IMR-90 (cell line): ENCODE measurements around the gene CUL3. TPM values are rescaled to one million over a fixed set of nuclear protein-coding genes. Genes with fewer than 3 reads are reported as not detected.

Experiments
- ATAC-seq: fragments of 200-7000 bp; cut with Tn5 transposase; 2 replicates; pipeline ENCODE4 v1.9.1; 2020; ENCODE audit warnings: low read depth, mild to moderate bottlenecking, moderate library complexity
- BruUV-seq: library from RNA; stranded (reverse); fragments of 400-500 nt; replicated peaks from 2 replicates; lab custom pipeline; 2021; lab: Mats Ljungman, UMichigan
- CTCF ChIA-PET: fragments of 300-600 bp; formaldehyde crosslinking; extraction: SDS; loops from one replicate; lab custom pipeline; 2021; ENCODE audit warnings: antibody characterized with exemption; lab: Yijun Ruan, JAX
- POLR2A ChIA-PET: fragments of 300-600 bp; sonication (Branson Sonifier 250); formaldehyde crosslinking; loops from one replicate; lab custom pipeline; 2022; ENCODE audit warnings: antibody characterized with exemption; ENCODE audit not compliant: unreplicated experiment; lab: Charles Lee
- DNase-seq: peaks from one replicate; pipeline ENCODE4 v3.0.0; 2013
- H2AFZ ChIP-seq: replicated peaks from 2 replicates; pipeline ENCODE3; 2013; ENCODE audit warnings: low read length, mild to moderate bottlenecking; ENCODE audit not compliant: poor library complexity
- H2AK5ac ChIP-seq: 2 replicates; pipeline ENCODE4 v1.6.1; 2013; ENCODE audit warnings: low read depth, low read length, inconsistent platforms
- H2AK9ac ChIP-seq: replicated peaks from 2 replicates; pipeline ENCODE3; 2013; ENCODE audit warnings: mild to moderate bottlenecking, low read depth, low read length, moderate library complexity; ENCODE audit not compliant: poor library complexity
- H2BK120ac ChIP-seq: 2 replicates; pipeline ENCODE4 v1.6.1; 2013; ENCODE audit warnings: low read depth, low read length, inconsistent platforms
- H2BK15ac ChIP-seq: 3 replicates; pipeline ENCODE4 v1.6.1; 2013; ENCODE audit warnings: low read depth, low read length, inconsistent platforms
- H2BK20ac ChIP-seq: 2 replicates; pipeline ENCODE4 v1.6.1; 2013; ENCODE audit warnings: low read depth, mild to moderate bottlenecking, inconsistent platforms, low read length, moderate library complexity
- H2BK5ac ChIP-seq: 2 replicates; pipeline ENCODE4 v1.6.1; 2013; ENCODE audit warnings: mild to moderate bottlenecking, low read depth, low read length, inconsistent platforms; ENCODE audit not compliant: poor library complexity, severe bottlenecking
- H3K14ac ChIP-seq: replicated peaks from 2 replicates; pipeline ENCODE4 v1.6.1; 2013; ENCODE audit warnings: low read depth, low read length, inconsistent platforms
- H3K18ac ChIP-seq: 2 replicates; pipeline ENCODE4 v1.6.1; 2013; ENCODE audit warnings: low read depth, low read length, control low read depth
- H3K23ac ChIP-seq: 2 replicates; pipeline ENCODE4 v1.6.1; 2013; ENCODE audit warnings: low read depth, low read length, inconsistent platforms
- H3K27ac ChIP-seq: 2 replicates; pipeline ENCODE4 v1.5.1; 2013; ENCODE audit warnings: mild to moderate bottlenecking, control low read depth, low read length; ENCODE audit not compliant: insufficient read depth
- H3K27me3 ChIP-seq: 2 replicates; pipeline ENCODE4 v1.6.1; 2013; ENCODE audit warnings: low read length; ENCODE audit not compliant: control insufficient read depth, insufficient read depth
- H3K36me3 ChIP-seq: 2 replicates; pipeline ENCODE4 v1.6.1; 2013; ENCODE audit warnings: low read length, mixed read lengths; ENCODE audit not compliant: control insufficient read depth, insufficient read depth
- H3K4ac ChIP-seq: 2 replicates; pipeline ENCODE4 v1.6.1; 2013; ENCODE audit warnings: low read depth, low read length, inconsistent platforms
- H3K4me1 ChIP-seq: 2 replicates; pipeline ENCODE4 v1.6.1; 2013; ENCODE audit warnings: low read length, mixed read lengths; ENCODE audit not compliant: control insufficient read depth, insufficient read depth
- H3K4me2 ChIP-seq: 2 replicates; pipeline ENCODE4 v1.6.1; 2013; ENCODE audit warnings: low read depth, mild to moderate bottlenecking, control low read depth, low read length, moderate library complexity
- H3K4me3 ChIP-seq: 2 replicates; pipeline ENCODE4 v1.5.1; 2013; ENCODE audit warnings: low read depth, mild to moderate bottlenecking, control low read depth, low read length, moderate library complexity; ENCODE audit not compliant: insufficient read depth
- H3K56ac ChIP-seq: 2 replicates; pipeline ENCODE4 v1.6.1; 2013; ENCODE audit warnings: low read length, inconsistent platforms; ENCODE audit not compliant: insufficient read depth; ENCODE audit errors: extremely low read depth
- H3K79me1 ChIP-seq, 2 experiments: 2 replicates each; pipeline ENCODE4 v1.6.1; 2013; ENCODE audit warnings: low read length in 2 of 2, inconsistent platforms in 1 of 2, low read depth in 1 of 2
- H3K9ac ChIP-seq: 2 replicates; pipeline ENCODE4 v1.6.1; 2013; ENCODE audit warnings: low read depth, low read length, control low read depth
- H3K9me1 ChIP-seq: 2 replicates; pipeline ENCODE4 v1.6.1; 2013; ENCODE audit warnings: low read length, inconsistent platforms; ENCODE audit not compliant: insufficient read depth
- H3K9me3 ChIP-seq: 2 replicates; pipeline ENCODE4 v1.6.1; 2013; ENCODE audit warnings: low read length; ENCODE audit not compliant: control insufficient read depth, insufficient read depth
- H4K20me1 ChIP-seq: 2 replicates; pipeline ENCODE4 v1.6.1; 2013; ENCODE audit warnings: low read length, inconsistent platforms; ENCODE audit not compliant: insufficient read depth
- H4K5ac ChIP-seq: 2 replicates; pipeline ENCODE4 v1.6.1; 2013; ENCODE audit warnings: mild to moderate bottlenecking, low read depth, low read length, control low read depth
- H4K8ac ChIP-seq, 2 experiments: 2 replicates each; pipeline ENCODE4 v1.6.1; 2013; ENCODE audit warnings: low read depth in 2 of 2, low read length in 2 of 2, control low read depth in 1 of 2, inconsistent platforms in 1 of 2
- H4K91ac ChIP-seq: 2 replicates; pipeline ENCODE4 v1.6.1; 2013; ENCODE audit warnings: low read depth, low read length, inconsistent platforms; ENCODE audit not compliant: insufficient read depth
- BHLHE40 ChIP-seq: fragments of 150-350 bp; IDR thresholded peaks from 2 replicates; pipeline ENCODE4 v1.6.1; 2016; ENCODE audit warnings: mild to moderate bottlenecking, low read depth, low read length
- CHD1 ChIP-seq: IDR thresholded peaks from 2 replicates; pipeline ENCODE4 v1.6.1; 2012; ENCODE audit warnings: low read depth, low read length, improper control_type of control experiment
- FOS ChIP-seq: fragments of 150-350 bp; IDR thresholded peaks from 2 replicates; pipeline ENCODE4 v1.6.1; 2016; ENCODE audit warnings: low read depth, low read length
- MAFK ChIP-seq: IDR thresholded peaks from 2 replicates; pipeline ENCODE4 v1.6.1; 2012; ENCODE audit warnings: low read depth, low read length, improper control_type of control experiment
- MAZ ChIP-seq: IDR thresholded peaks from 2 replicates; pipeline ENCODE4 v1.6.1; 2012; ENCODE audit warnings: low read depth, mild to moderate bottlenecking, low read length, improper control_type of control experiment, moderate library complexity, borderline replicate concordance
- MXI1 ChIP-seq: IDR thresholded peaks from 2 replicates; pipeline ENCODE4 v1.6.1; 2012; ENCODE audit warnings: low read depth, mild to moderate bottlenecking, low read length, moderate library complexity, borderline replicate concordance
- NFE2L2 ChIP-seq: fragments of 150-350 bp; IDR thresholded peaks from 2 replicates; pipeline ENCODE4 v1.6.1; 2016; ENCODE audit warnings: low read depth, mild to moderate bottlenecking, low read length
- POLR2A ChIP-seq: IDR thresholded peaks from 2 replicates; pipeline ENCODE4 v1.6.1; 2012; ENCODE audit warnings: mild to moderate bottlenecking, low read depth, low read length
- RAD21 ChIP-seq: IDR thresholded peaks from 2 replicates; pipeline ENCODE4 v1.6.1; 2012; ENCODE audit warnings: low read length, improper control_type of control experiment
- RCOR1 ChIP-seq: IDR thresholded peaks from 2 replicates; pipeline ENCODE4 v1.6.1; 2012; ENCODE audit warnings: mild to moderate bottlenecking, low read length, improper control_type of control experiment; ENCODE audit not compliant: insufficient replicate concordance
- RFX5 ChIP-seq: IDR thresholded peaks from 2 replicates; pipeline ENCODE4 v1.8.0; 2012; ENCODE audit warnings: low read depth, mild to moderate bottlenecking, low read length, moderate library complexity
- SMC3 ChIP-seq: fragments of 150-350 bp; IDR thresholded peaks from 2 replicates; pipeline ENCODE4 v1.6.1; 2016; ENCODE audit warnings: low read depth, mild to moderate bottlenecking, antibody characterized with exemption, low read length, moderate library complexity
- WGBS, 2 experiments: methylation state at CpG; one replicate each; pipeline versions ENCODE4 v1.1.5 to v1.1.7; 2013; ENCODE audit warnings: missing lambda C conversion rate in 2 of 2; ENCODE audit not compliant: insufficient read length in 1 of 2; ENCODE audit errors: extremely low coverage in 2 of 2; 5-methylcytosine and 5-hydroxymethylcytosine counted together
- dilution Hi-C: fragments of 300-500 bp; cut with HindIII; formaldehyde crosslinking; loops from one replicate; pipeline ENCODE4 v1.14.3; 2018; ENCODE audit warnings: low sequenced_read_pairs; ENCODE audit not compliant: unreplicated experiment
- in situ Hi-C: fragments of 300-500 bp; cut with MboI; formaldehyde crosslinking; loops from 3 replicates; pipeline ENCODE4 v1.14.3; 2019; ENCODE audit warnings: low sequenced_read_pairs, inconsistent platforms, mixed read lengths
- intact Hi-C: fragments of 100-400 bp; cut with micrococcal nuclease; formaldehyde crosslinking; loops from 2 replicates; pipeline ENCODE4 v1.10.0; 2022
- polyA plus RNA-seq, 3 experiments: library from polyadenylated mRNA; depleted of rRNA; stranded (reverse); fragments of >200 nt; gene quantifications; 2 replicates each; pipeline ENCODE4 v1.2.3, GENCODE V29; 2012; ENCODE audit warnings: low replicate concordance in 1 of 3
- total RNA-seq: library from RNA; depleted of rRNA; stranded (reverse); fragments of >200 nt; gene quantifications from 2 replicates; pipeline ENCODE4 v1.2.3, GENCODE V29; 2012
- TF ChIP-seq, protein P1 (sequence below): fragments of 150-350 bp; IDR thresholded peaks from 2 replicates; pipeline ENCODE4 v1.6.1; 2016; ENCODE audit warnings: low read depth, mild to moderate bottlenecking, low read length, moderate library complexity, borderline replicate concordance
- TF ChIP-seq, protein P2 (sequence below): fragments of 150-350 bp; IDR thresholded peaks from 2 replicates; pipeline ENCODE4 v1.6.1; 2017; ENCODE audit warnings: mild to moderate bottlenecking, antibody characterized with exemption, low read length, low read depth
- TF ChIP-seq, protein P3 (sequence below): conservative IDR thresholded peaks from 2 replicates; pipeline ENCODE4 v1.5.1; 2012; ENCODE audit warnings: mild to moderate bottlenecking, low read depth, low read length, improper control_type of control experiment

CUL3 gene
- total and polyA plus RNA-seq, 2 of the 4 experiments (the other 2 are of a cell fraction), result 33.7 to 45.7 TPM

DNA sequence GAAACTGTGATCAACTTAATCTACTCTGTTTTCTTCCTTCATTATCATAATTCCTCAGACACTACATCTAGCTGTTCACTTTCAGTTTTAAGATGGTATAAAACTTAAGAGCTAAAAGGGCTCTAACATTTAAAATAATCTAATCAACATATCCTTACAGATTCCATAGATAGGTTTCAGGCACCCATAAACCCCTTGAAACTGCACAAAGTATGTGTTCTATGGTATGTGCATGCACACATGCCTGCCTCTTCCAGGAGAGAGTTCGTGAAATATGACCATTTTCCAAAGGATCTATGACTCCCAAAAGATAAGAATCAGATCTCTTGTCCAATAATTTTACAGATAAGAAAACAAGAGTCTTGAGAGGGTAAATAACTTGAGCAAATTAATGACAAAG, 59.4 kb downstream of the CUL3 start:
- no peak overlapping the region for H2AK9ac ChIP-seq
- DNase-seq (no peak), ATAC-seq (no peak)
- no peak overlapping the region for H3K18ac ChIP-seq
- no peak overlapping the region for H3K4me3 ChIP-seq
- dilution Hi-C loops, result no loop called here
- H3K36me3 ChIP-seq, result peaks cover 3% of the 10 kb centered on the region
- no peak overlapping the region for H3K9ac ChIP-seq
- H2BK20ac ChIP-seq, result no peak overlapping the region
- H4K91ac ChIP-seq, result no peak overlapping the region
- H3K4ac ChIP-seq, result no peak overlapping the region
- peaks cover 25 to 56% of the 10 kb centered on the region in 2 experiments for H3K79me1 ChIP-seq
- BruUV-seq, result no TSS peak
- no peak overlapping the region for H3K27ac ChIP-seq
- WGBS, 2 experiments, result no CpG with 5 or more reads among the region's 1 CpG
- in situ Hi-C loops, result no loop called here
- no peak overlapping the region for H2BK5ac ChIP-seq
- no peak for TF ChIP-seq FOS
- TF ChIP-seq CHD1, result no peak
- TF ChIP-seq RAD21, result no peak
- TF ChIP-seq, protein P1, sequence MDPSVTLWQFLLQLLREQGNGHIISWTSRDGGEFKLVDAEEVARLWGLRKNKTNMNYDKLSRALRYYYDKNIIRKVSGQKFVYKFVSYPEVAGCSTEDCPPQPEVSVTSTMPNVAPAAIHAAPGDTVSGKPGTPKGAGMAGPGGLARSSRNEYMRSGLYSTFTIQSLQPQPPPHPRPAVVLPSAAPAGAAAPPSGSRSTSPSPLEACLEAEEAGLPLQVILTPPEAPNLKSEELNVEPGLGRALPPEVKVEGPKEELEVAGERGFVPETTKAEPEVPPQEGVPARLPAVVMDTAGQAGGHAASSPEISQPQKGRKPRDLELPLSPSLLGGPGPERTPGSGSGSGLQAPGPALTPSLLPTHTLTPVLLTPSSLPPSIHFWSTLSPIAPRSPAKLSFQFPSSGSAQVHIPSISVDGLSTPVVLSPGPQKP, result no peak
- TF ChIP-seq, protein P2, sequence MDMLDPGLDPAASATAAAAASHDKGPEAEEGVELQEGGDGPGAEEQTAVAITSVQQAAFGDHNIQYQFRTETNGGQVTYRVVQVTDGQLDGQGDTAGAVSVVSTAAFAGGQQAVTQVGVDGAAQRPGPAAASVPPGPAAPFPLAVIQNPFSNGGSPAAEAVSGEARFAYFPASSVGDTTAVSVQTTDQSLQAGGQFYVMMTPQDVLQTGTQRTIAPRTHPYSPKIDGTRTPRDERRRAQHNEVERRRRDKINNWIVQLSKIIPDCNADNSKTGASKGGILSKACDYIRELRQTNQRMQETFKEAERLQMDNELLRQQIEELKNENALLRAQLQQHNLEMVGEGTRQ, result no peak
- TF ChIP-seq POLR2A, result no peak
- TF ChIP-seq RCOR1, result no peak
- no peak for TF ChIP-seq BHLHE40
- no peak for TF ChIP-seq MAFK
- no peak for TF ChIP-seq NFE2L2
- TF ChIP-seq MAZ, result no peak
- TF ChIP-seq SMC3, result no peak
- TF ChIP-seq MXI1, result no peak
- TF ChIP-seq, protein P3, sequence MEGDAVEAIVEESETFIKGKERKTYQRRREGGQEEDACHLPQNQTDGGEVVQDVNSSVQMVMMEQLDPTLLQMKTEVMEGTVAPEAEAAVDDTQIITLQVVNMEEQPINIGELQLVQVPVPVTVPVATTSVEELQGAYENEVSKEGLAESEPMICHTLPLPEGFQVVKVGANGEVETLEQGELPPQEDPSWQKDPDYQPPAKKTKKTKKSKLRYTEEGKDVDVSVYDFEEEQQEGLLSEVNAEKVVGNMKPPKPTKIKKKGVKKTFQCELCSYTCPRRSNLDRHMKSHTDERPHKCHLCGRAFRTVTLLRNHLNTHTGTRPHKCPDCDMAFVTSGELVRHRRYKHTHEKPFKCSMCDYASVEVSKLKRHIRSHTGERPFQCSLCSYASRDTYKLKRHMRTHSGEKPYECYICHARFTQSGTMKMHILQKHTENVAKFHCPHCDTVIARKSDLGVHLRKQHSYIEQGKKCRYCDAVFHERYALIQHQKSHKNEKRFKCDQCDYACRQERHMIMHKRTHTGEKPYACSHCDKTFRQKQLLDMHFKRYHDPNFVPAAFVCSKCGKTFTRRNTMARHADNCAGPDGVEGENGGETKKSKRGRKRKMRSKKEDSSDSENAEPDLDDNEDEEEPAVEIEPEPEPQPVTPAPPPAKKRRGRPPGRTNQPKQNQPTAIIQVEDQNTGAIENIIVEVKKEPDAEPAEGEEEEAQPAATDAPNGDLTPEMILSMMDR, result no peak
- no peak for TF ChIP-seq RFX5
- CTCF ChIA-PET, result interaction anchor here (0.5 kb wide), 1 partner anchor 544 kb away, joined by 4 read pairs; no protein-coding TSS in a partner anchor
- intact Hi-C loops, result no loop called here
- peak overlapping the region; percentile 46; the same call in 1 of the 2 replicates for H3K4me2 ChIP-seq
- H3K9me3 ChIP-seq, result no peaks in the 10 kb centered on the region
- H3K4me1 ChIP-seq, result peaks cover 14% of the 10 kb centered on the region; the same call in 1 of the 2 replicates
- H3K14ac ChIP-seq, result 0 out of 2 replicates have a peak overlapping the region, but pooled peaks have one; percentile 21
- H2AK5ac ChIP-seq, result no peak overlapping the region
- no peak overlapping the region for H4K5ac ChIP-seq
- no peak overlapping the region for H3K23ac ChIP-seq
- H4K8ac ChIP-seq, result peak overlapping the region in 1 of 2 experiments; percentile 60; a peak in 1 of 4 replicates
- peaks cover 43% of the 10 kb centered on the region for H4K20me1 ChIP-seq
- H2BK120ac ChIP-seq, result no peak overlapping the region
- no peaks in the 10 kb centered on the region for H3K27me3 ChIP-seq
- no peak overlapping the region for H2AFZ ChIP-seq
- H3K9me1 ChIP-seq, result peaks cover 6% of the 10 kb centered on the region; the same call in 1 of the 2 replicates
- no peak overlapping the region for H2BK15ac ChIP-seq
- H3K56ac ChIP-seq, result no peak overlapping the region
- POLR2A ChIA-PET, result interaction anchor here (0.6 kb wide), 2 partner anchors 10 to 539 kb away, joined by 4 to 10 read pairs; no protein-coding TSS in a partner anchor
